Suprapubic skin (tissue), 4 donors: ENCODE results near the gene SLFN12L. TPM values are rescaled to one million over a fixed set of nuclear protein-coding genes. Genes with fewer than 3 reads are reported as not detected.

Experiments
- DNase-seq, 2 donors: peaks; one replicate each; pipeline ENCODE4 v3.0.0-alpha.2; 2019; ENCODE audit warnings: low spot score in 2 of 2
- H3K27ac ChIP-seq: fragments of 200-600 bp; sonication (generic); one replicate; pipeline ENCODE4 v1.5.1; 2019
- H3K27me3 ChIP-seq: fragments of 200-600 bp; sonication (generic); one replicate; pipeline ENCODE4 v1.5.1; 2019
- H3K36me3 ChIP-seq: fragments of 200-600 bp; sonication (generic); one replicate; pipeline ENCODE4 v1.5.1; 2019
- H3K4me1 ChIP-seq: fragments of 200-600 bp; sonication (generic); one replicate; pipeline ENCODE4 v1.5.1; 2019
- H3K4me3 ChIP-seq: fragments of 200-600 bp; sonication (generic); one replicate; pipeline ENCODE4 v1.5.1; 2019; ENCODE audit warnings: mild to moderate bottlenecking
- H3K9me3 ChIP-seq: fragments of 200-600 bp; sonication (generic); one replicate; pipeline ENCODE4 v1.5.1; 2019
- EP300 ChIP-seq: sonication (generic); formaldehyde crosslinking; IDR thresholded peaks from one replicate; pipeline ENCODE4 v1.6.1; 2017; ENCODE audit warnings: antibody characterized with exemption
- POLR2A ChIP-seq, 2 donors: fragments of 450-650 bp; IDR thresholded peaks; one replicate each; pipeline ENCODE4 v1.6.1; 2017; ENCODE audit warnings: antibody characterized with exemption in 2 of 2, mild to moderate bottlenecking in 2 of 2, moderate library complexity in 2 of 2
- POLR2AphosphoS5 ChIP-seq, 3 donors: sonication (generic); formaldehyde crosslinking; IDR thresholded peaks; one replicate each; pipeline ENCODE4 v1.6.1; 2017; ENCODE audit warnings: antibody characterized with exemption in 3 of 3
- WGBS: methylation state at CpG from one replicate; pipeline ENCODE4 v1.1.5; 2018; 5-methylcytosine and 5-hydroxymethylcytosine counted together
- total RNA-seq, 4 donors: library from RNA; depleted of rRNA; stranded (reverse); fragments of >200 nt; gene quantifications; one replicate each; pipeline ENCODE4 v1.1.0, GENCODE V29; 2016
- TF ChIP-seq, protein P1 (sequence below), 2 donors: fragments of 200-600 bp in 1 of 2; fragments of 450-650 bp in 1 of 2; sonication (generic) in 1 of 2; IDR thresholded peaks; one replicate each; pipeline ENCODE4 v1.5.1; 2016 to 2019; ENCODE audit warnings: antibody characterized with exemption in 2 of 2, mild to moderate bottlenecking in 1 of 2, moderate library complexity in 1 of 2

Gene SLFN12L
- total RNA-seq, 4 donors from 2014 or later: 0.39 to 1.6 (median 0.99) TPM

DNA sequence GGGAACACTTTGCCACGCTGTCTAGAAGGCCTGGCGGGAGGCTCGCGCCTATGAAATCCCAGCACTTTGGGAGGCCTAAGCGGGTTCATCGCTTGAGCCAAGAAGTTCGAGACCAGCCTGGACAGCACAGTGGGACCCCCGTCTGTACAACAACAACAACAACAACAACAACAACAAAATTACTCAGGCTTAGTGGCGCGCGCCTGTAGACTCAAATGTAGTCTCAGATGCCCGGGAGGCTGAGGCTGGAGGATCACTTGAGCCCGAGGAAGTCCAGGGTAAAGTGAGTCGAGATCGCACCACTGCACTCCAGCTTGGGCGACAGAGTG is 88.6 kb downstream of the SLFN12L start:
- no peak for DNase-seq
- TF ChIP-seq POLR2AphosphoS5 (IDR thresholded peaks at IDR 0.05) (no peak), POLR2A (IDR thresholded peaks at IDR 0.05) (no peak), EP300 (no peak)
- TF ChIP-seq, protein P1, sequence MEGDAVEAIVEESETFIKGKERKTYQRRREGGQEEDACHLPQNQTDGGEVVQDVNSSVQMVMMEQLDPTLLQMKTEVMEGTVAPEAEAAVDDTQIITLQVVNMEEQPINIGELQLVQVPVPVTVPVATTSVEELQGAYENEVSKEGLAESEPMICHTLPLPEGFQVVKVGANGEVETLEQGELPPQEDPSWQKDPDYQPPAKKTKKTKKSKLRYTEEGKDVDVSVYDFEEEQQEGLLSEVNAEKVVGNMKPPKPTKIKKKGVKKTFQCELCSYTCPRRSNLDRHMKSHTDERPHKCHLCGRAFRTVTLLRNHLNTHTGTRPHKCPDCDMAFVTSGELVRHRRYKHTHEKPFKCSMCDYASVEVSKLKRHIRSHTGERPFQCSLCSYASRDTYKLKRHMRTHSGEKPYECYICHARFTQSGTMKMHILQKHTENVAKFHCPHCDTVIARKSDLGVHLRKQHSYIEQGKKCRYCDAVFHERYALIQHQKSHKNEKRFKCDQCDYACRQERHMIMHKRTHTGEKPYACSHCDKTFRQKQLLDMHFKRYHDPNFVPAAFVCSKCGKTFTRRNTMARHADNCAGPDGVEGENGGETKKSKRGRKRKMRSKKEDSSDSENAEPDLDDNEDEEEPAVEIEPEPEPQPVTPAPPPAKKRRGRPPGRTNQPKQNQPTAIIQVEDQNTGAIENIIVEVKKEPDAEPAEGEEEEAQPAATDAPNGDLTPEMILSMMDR (IDR thresholded peaks at IDR 0.05): no peak
- H3K4me1 ChIP-seq: peaks cover 23% of the 10 kb centered on the region
- peaks cover 33% of the 10 kb centered on the region for H3K27me3 ChIP-seq
- WGBS: 50% methylated on average over 7 of the region's 16 CpGs
- H3K4me3 ChIP-seq: peak overlapping the region; percentile 53
- H3K36me3 ChIP-seq: no peaks in the 10 kb centered on the region
- no peaks in the 10 kb centered on the region for H3K9me3 ChIP-seq
- no peak overlapping the region for H3K27ac ChIP-seq

GRCh38 chr17:35448214-35448898 is 89.1 kb downstream of the SLFN12L start, which contains the start of gene SLFN13:
SLFN13 (minus strand) TSS chr17:35448766; CDS start chr17:35445680, 3,086 bp downstream.
- TF ChIP-seq POLR2A (IDR thresholded peaks at IDR 0.05) (no peak), EP300 (no peak), POLR2AphosphoS5 (IDR thresholded peaks at IDR 0.05) (no peak)
- TF ChIP-seq, protein P1 (IDR thresholded peaks at IDR 0.05): no peak
- Histone ChIP-seq H3K9me3 (no peaks in the 10 kb centered on the region), H3K27me3 (peaks cover 33% of the 10 kb centered on the region), H3K27ac (peak within 1 kb of the TSS; percentile 3), H3K4me1 (peaks cover 23% of the 10 kb centered on the region), H3K36me3 (no peaks in the 10 kb centered on the region), H3K4me3 (peak within 1 kb of the TSS; percentile 53)
- peak; percentile 81 to 87 for DNase-seq
- under 1% methylated on average over 21 of the region's 44 CpGs for WGBS

- 54% methylated on average over 3 of the region's 3 CpGs for WGBS
- H3K4me3 ChIP-seq: peak overlapping the region; percentile 53
- H3K27me3 ChIP-seq: peaks cover 33% of the 10 kb centered on the region
- H3K27ac ChIP-seq: no peak overlapping the region
- no peaks in the 10 kb centered on the region for H3K9me3 ChIP-seq
- TF ChIP-seq POLR2A (IDR thresholded peaks at IDR 0.05) (no peak), POLR2AphosphoS5 (IDR thresholded peaks at IDR 0.05) (no peak), EP300 (no peak)
- TF ChIP-seq, protein P1 (IDR thresholded peaks at IDR 0.05): no peak
- no peak for DNase-seq
- no peaks in the 10 kb centered on the region for H3K36me3 ChIP-seq
- H3K4me1 ChIP-seq: peaks cover 23% of the 10 kb centered on the region
Measured at GRCh38 chr17:35447499-35447898, 90.0 kb downstream of the SLFN12L start.

DNA sequence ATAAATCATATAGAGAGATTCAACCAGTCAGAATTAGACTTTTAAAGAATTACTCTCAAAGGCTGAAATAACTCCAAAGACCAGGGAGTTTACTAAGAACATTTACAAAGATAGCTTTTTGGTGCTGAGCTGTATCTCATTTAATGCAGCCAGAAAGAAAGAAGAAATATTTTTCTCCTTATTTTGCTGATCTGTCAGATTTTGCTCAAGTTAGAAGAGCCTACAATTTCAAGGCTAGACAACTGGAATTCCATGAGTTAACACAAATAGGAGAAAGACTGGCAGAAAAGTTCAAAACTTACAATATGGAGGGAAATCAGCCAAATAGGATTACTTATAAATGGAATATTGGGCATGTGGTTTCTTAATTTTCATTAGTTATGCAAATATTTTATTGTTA is 99.0 kb downstream of the SLFN12L start:
- TF ChIP-seq POLR2A (IDR thresholded peaks at IDR 0.05) (no peak), POLR2AphosphoS5 (IDR thresholded peaks at IDR 0.05) (no peak), EP300 (no peak)
- TF ChIP-seq, protein P1 (IDR thresholded peaks at IDR 0.05): no peak
- no peak for DNase-seq
- peaks cover 7% of the 10 kb centered on the region for H3K4me1 ChIP-seq
- no peaks in the 10 kb centered on the region for H3K27me3 ChIP-seq
- H3K9me3 ChIP-seq: no peaks in the 10 kb centered on the region
- H3K4me3 ChIP-seq: no peak overlapping the region
- no peak overlapping the region for H3K27ac ChIP-seq
- H3K36me3 ChIP-seq: no peaks in the 10 kb centered on the region

DNA sequence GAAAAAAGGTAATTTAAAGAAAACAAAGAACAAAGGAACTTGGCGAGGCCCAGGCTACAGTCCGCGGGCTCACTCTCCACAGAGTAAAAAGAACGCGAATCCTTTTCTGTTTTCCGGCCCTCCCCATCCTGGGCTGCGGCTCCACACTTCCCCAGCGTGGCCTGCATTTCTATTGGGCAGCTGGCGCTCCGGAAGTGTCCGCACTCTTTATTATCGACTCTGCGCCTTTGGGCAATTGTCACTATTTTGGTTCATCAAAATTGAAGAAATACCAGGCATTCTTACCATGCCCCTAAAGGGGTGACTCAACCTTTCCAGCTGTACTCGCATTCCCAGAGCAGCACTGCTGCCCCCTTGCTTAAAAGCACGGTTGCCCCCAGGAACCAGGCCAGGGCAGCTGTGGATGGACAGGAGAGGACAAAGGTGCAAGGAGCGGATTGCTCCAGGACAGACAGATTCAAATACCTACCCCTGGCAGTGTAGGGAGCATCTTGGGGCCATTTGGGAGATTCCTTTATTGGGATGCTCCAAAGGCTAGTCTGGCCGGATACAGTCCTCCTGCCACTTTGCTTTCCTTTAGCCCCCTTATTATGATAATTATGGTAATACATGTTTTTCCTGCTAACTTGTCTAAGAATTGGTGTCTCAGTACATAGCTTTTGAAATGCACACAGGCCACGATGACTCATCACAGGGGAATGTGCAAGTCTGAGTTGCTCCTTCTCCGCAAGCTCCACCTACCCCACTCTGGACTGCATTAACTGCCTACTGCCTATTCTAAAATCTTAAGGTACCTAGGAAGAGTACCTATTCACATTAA is 104.2 kb downstream of the SLFN12L start:
- Histone ChIP-seq H3K4me3 (peak overlapping the region; percentile 61), H3K9me3 (no peaks in the 10 kb centered on the region), H3K27ac (peak overlapping the region; percentile 80), H3K36me3 (no peaks in the 10 kb centered on the region), H3K27me3 (no peaks in the 10 kb centered on the region), H3K4me1 (peaks cover 23% of the 10 kb centered on the region)
- TF ChIP-seq, protein P1 (IDR thresholded peaks at IDR 0.05): no peak
- TF ChIP-seq EP300 (no peak), POLR2AphosphoS5 (IDR thresholded peaks at IDR 0.05) (no peak), POLR2A (IDR thresholded peaks at IDR 0.05) (no peak)
- WGBS: 11% methylated on average over 19 of the region's 19 CpGs
- peak in 1 of 2 donors; percentile 80 for DNase-seq
